Hepatocyte (in vitro differentiated cells): Measurements from ENCODE around the gene PDIA2.

Source experiments
- CTCF ChIP-seq: fragments of 200-600 bp; sonication (generic); IDR thresholded peaks from 2 replicates; pipeline ENCODE4 v1.5.1; 2016; ENCODE audit warnings: antibody characterized with exemption, mild to moderate bottlenecking; ENCODE audit not compliant: poor library complexity
- EZH2 ChIP-seq: fragments of 200-600 bp; sonication (generic); IDR thresholded peaks from 2 replicates; pipeline ENCODE4 v1.6.1; 2016; ENCODE audit warnings: antibody characterized with exemption, mild to moderate bottlenecking, borderline replicate concordance

GRCh38 chr16:281660-282255 lies 1.2 kb upstream of the PDIA2 start:
- TF ChIP-seq CTCF (no peak), EZH2 (no peak)
